HepG2 (cell line): Measurements from ENCODE around the gene PFAS.

Experiments used
- ATM ChIP-seq: fragments of 450-650 bp; IDR thresholded peaks from 2 replicates; pipeline ENCODE4 v1.7.1; 2017; ENCODE audit warnings: mild to moderate bottlenecking, borderline replicate concordance
- CTCF ChIP-seq: sonication (generic); formaldehyde crosslinking; IDR thresholded peaks from 2 replicates; pipeline ENCODE4 v1.5.0; 2020; ENCODE audit warnings: mild to moderate bottlenecking, missing genetic modification reagents, moderate library complexity
- HINFP ChIP-seq: sonication (generic); formaldehyde crosslinking; IDR thresholded peaks from 2 replicates; pipeline ENCODE4 v1.4.0; 2020; ENCODE audit warnings: low read depth, mild to moderate bottlenecking, missing genetic modification reagents
- HOXA7 ChIP-seq: sonication (generic); formaldehyde crosslinking; IDR thresholded peaks from 2 replicates; pipeline ENCODE4 v1.8.1; 2022; ENCODE audit warnings: mild to moderate bottlenecking, missing genetic modification reagents, moderate library complexity
- RFX5 ChIP-seq: IDR thresholded peaks from 2 replicates; pipeline ENCODE4 v1.6.1; 2011; ENCODE audit warnings: low read depth, low read length, improper control_type of control experiment
- ZNF18 ChIP-seq: sonication (generic); formaldehyde crosslinking; IDR thresholded peaks from 2 replicates; pipeline ENCODE4 v1.8.0; 2022; ENCODE audit warnings: mild to moderate bottlenecking, missing genetic modification reagents; ENCODE audit not compliant: insufficient replicate concordance
- ZNF350 ChIP-seq: sonication (generic); formaldehyde crosslinking; IDR thresholded peaks from 2 replicates; pipeline ENCODE4 v1.4.0; 2020; ENCODE audit warnings: mild to moderate bottlenecking, low read depth, missing genetic modification reagents, borderline replicate concordance
- ZNF512B ChIP-seq: sonication (generic); formaldehyde crosslinking; IDR thresholded peaks from 2 replicates; pipeline ENCODE4 v1.5.1; 2020; ENCODE audit warnings: missing genetic modification reagents, mild to moderate bottlenecking, borderline replicate concordance
- ZNF513 ChIP-seq: sonication (generic); formaldehyde crosslinking; conservative IDR thresholded peaks from 2 replicates; pipeline ENCODE4 v1.5.0; 2020; ENCODE audit warnings: missing genetic modification reagents

GRCh38 chr17:8284126-8284525 is 35.0 kb downstream of the PFAS start:
- no peak for TF ChIP-seq HINFP (CRISPR knock-in tag)
- TF ChIP-seq ZNF512B (CRISPR knock-in tag), result no peak
- no peak for TF ChIP-seq ATM
- no peak for TF ChIP-seq ZNF18
- no peak for TF ChIP-seq RFX5
- TF ChIP-seq ZNF513 (CRISPR knock-in tag), result no peak
- no peak for TF ChIP-seq CTCF (CRISPR knock-in tag)
- no peak for TF ChIP-seq HOXA7 (CRISPR knock-in tag)
- TF ChIP-seq ZNF350 (CRISPR knock-in tag), result no peak
